T-helper 2 cell treated with Interferon-gamma antibody and Interleukin-4, amounts not matched to agents 100 ng/mL and 5 ng/mL, for 36 hours (primary cell): ENCODE measurements around the gene CDC42EP4. TPM values are rescaled to one million over a fixed set of nuclear protein-coding genes. Genes with fewer than 3 reads are reported as not detected.

Source experiments
- intact Hi-C: fragments of 100-400 bp; cut with micrococcal nuclease; formaldehyde crosslinking; loops from one replicate; pipeline ENCODE4 v1.15.1; 2023
- total RNA-seq: library from RNA; stranded (reverse); gene quantifications from 2 replicates; pipeline ENCODE4 v1.2.3, GENCODE V29; 2022

Gene CDC42EP4, protein sequence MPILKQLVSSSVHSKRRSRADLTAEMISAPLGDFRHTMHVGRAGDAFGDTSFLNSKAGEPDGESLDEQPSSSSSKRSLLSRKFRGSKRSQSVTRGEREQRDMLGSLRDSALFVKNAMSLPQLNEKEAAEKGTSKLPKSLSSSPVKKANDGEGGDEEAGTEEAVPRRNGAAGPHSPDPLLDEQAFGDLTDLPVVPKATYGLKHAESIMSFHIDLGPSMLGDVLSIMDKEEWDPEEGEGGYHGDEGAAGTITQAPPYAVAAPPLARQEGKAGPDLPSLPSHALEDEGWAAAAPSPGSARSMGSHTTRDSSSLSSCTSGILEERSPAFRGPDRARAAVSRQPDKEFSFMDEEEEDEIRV
- total RNA-seq = 1.2 and 1.6 TPM in 2 replicates

DNA sequence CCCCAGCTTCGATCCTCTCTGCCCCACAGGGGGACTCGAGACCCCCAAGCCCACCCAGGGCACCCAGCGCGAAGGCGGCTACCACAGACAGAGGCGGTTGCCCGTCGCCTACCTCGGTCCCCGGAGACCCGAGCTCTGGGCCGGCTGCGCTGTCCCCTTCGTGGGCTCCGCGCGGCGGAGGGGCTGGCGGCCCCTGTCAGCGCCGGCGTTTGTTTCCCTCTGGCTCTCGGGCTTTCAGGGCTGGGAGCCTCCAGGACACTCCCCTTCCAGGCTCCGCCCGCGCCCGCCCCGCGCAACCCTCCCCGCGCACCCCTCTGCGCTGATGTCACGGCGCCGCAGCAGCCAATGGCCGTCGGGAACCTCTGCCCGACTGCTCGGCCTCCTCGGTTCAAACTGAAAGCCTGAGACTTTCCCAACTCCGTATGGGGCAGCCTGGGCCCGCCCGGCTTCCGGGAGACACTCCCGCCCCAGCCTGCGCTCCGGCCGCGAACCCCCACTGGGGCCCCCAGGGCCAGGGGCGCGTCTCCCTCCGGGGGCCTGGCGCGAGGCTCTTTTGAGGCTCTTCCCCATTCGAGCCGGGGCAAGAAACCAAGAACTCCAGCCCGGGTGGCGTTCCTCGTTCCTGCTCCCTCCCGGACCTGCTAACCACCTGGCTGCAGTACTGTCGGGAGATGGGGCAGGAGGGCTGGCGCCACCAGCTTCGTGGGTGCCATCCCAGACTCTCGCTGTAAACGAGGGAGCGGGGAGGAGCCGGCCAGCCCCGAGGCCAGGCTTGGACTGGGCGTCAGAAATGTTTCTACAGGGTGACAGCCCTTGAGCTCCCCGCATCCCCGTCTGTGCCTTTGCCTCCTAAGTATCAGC lies at the start of gene CDC42EP4:
Gene CDC42EP4, minus strand, starts transcription at position 221 of the 861 bp plus-strand sequence. CDS start 25,501 bp downstream, outside the sequence.
- intact Hi-C loops = loop anchor here (1.0 to 10.0 kb wide), 7 partner anchors 57 to 893 kb away; partner anchors contain the start of genes RPL38 and SLC39A11

DNA sequence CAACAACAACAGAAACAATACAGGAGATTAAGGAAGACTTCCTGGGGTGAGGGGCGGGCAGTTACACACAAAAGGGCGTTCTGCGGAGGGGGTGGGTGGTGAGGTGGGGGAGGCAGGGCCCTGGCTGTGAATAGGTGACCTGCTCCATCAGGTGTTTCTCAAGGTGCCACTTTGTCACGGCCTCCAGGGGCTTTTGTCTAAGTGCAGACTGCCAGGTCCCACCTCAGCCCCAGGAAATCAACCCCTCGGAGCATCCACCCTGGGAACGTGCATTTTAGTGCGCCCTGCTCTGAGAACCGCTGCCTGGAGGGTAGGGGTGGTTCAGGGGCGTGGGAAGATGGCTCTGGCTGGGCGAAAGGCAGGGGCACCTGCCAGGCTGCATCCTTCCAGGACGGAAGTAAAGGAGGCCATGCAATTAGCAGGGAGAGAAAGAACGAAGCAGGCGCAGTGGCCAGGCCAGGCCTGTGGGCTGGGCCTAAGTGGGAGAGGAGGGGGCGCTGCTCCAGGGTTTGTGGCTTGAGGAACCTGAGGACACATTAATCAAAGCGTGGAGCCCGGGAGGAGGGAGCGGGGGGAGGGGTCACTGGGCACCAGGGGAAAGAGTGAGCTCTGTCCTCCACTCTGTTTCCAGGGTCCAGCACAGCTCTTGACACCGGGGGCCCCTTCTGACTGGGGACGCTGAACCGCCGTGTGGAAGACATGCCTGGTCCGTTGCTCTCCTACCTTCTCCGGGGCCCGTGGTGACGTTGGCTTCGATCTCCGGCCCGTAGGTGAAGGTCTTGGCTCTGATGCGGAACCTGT lies 49.4 kb upstream of the CDC42EP4 start:
- intact Hi-C loops = no loop called here

DNA sequence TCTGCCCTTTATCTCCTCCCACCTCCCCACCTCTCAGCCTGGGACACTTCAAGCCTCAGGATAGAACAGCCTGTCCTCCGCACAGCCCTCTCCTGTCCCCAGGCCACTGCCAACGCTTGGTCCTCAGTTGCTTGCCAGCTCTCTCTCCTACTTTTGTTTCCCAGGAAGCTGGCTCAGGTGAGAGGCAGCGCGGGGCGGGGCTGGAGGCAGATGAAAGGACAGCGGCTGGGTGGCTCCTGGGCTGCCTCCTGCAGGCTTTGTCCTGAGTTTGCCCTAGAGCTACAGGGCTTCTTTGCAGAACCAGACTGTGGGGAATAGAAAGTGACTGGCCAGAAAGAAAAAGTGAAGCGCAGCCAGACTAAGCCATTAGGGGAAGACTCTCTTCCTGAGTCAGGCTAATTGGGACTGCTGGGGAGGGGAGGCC lies 48.2 kb upstream of the CDC42EP4 start:
- intact Hi-C loops = no loop called here

DNA sequence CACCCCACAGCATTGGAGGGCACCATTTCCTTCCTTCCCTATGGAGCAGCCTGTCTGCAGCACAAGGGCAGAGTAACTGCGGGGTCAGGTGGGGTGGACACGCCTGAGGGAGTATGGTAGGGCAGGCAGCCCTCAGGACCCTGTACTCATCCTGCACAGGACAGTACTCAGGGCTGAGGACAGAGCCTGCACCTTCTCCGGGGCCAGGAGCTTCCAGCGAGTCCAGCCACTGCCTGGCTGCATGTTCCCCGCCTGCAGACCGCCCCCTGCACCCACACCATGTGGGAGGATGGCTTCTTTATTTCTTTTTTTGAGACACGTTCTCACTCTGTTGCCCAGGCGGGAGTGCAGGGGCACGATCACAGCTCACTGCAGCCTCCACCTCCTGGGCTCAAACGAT lies 47.6 kb upstream of the CDC42EP4 start:
- intact Hi-C loops = no loop called here

DNA sequence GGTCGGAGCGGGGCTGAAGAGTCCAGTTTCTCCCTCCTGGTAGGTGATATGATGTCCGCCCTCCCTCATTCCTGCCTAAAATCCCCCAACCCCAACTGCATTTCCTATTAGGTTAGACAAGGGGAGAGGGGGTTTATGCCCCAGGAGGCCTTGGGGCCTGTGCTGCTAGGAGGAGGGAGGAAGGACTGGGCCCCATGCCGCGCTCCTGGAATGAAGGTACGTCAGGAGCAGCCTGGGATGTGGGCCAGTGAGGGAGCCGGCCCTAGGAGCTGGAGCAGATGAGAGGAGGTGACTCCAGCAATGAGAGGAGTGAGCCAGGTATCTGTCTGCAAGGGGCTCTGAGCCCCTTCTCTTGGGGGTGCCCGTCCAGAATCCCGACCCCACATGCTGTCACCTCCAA lies 46.9 kb upstream of the CDC42EP4 start:
- intact Hi-C loops = no loop called here

DNA sequence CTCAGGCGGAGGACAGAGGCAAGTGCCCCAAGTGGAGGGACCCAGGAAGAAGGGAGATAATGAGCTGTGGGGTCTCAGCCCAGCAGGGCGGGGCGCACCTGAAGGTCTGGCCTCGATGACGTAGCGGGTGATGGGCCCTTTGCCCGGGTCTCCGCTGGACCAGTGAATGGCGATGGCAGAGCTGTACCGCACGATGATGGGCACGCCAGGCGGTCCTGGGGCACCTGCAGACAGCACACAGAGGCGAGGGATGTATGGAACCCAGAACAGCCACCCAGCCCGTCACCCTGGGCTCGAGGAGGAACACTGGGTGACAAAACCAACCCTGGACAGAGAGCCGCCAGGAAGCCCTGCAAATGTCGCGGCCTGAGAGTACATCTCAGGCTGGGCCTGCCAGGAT lies 46.2 kb upstream of the CDC42EP4 start:
- intact Hi-C loops = no loop called here

DNA sequence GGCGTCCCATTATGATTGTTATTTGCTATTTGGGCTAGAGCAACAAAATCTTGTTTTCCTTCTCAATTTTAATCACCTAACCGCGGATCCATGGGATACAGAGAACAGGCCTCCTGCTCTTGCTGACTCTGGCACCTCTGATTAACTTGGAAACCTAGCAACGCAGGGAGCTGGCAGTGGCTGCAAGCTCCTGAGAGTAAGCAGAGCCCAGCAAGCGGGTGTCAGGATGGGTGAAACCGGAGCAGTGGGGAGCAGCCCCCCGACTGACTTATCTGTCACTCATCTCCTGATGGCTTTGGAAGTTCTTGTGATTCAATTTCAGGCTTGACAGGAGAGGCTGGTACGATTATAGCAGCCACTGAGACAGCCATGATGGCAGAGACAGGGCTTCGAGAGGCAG lies 45.5 kb upstream of the CDC42EP4 start:
- intact Hi-C loops = no loop called here

DNA sequence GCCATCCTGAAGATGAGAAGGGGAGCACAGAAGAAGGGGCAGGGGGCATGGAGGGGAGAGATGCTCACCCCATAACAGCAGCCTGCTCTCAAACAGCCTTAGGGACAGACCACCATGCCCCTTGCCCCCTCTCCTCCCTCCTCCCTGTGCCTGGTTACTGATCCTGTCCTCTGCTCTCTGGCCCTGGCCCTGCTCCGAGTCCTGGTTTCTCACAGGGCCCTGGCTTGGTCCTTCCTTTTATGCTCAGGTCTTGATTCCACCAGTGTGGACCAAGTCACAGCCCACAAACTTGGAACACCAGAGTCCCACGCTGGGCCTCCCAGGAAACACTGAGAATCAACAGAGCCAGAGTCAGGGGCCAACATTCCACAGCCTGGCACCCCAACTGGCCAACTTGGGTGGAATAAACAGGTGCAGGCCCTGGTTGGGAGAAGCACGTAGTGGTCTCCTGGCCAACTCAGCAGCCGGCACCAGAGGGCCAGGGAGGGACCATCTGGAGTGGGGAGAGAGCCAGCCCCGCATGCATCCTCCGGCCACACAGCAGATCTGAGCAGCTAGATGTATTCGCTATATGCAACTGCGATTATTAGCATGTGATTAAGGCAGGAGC lies 44.9 kb upstream of the CDC42EP4 start:
- intact Hi-C loops = no loop called here

DNA sequence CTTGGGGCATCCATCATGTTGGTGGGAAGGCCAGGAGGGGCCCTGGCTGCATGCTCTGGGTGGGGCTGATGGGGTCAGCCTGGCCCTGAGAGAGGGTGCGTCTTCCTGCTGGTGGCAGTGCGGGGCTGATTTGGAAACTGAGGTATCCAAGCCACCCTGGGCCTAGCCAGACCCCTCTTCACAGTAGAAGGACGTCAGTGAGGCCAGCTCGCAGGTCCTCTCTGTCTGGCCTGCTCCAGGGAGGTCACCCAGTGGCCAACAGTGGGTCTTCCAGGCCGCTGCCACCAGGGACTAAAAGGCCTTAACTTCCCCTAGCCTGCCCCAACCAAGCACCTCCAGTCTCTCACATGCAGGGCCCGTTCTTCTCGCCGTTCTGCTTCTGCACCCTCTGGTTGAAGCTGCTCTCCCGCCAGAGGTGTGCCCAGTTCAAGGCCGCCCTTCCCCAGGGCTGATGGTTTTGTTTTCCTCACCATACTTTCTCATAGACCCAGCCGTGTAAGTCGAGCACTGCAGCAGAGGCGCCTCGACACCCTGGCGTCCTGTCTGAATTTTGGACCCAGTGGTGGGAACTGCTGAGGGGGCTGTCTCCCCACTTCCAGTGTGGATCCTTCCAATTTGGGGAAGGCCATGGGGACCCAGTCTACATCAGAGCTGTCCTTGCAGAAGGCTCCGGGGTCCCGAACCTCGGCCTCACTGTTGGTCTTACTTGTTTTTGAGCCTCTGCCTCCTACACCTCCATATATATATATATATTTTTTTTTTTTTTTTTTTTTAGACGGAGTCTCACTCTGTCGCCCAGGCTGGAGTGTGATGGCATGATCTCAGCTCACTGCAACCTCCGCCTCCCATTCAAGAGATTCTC lies 42.9 kb upstream of the CDC42EP4 start:
- intact Hi-C loops = no loop called here

DNA sequence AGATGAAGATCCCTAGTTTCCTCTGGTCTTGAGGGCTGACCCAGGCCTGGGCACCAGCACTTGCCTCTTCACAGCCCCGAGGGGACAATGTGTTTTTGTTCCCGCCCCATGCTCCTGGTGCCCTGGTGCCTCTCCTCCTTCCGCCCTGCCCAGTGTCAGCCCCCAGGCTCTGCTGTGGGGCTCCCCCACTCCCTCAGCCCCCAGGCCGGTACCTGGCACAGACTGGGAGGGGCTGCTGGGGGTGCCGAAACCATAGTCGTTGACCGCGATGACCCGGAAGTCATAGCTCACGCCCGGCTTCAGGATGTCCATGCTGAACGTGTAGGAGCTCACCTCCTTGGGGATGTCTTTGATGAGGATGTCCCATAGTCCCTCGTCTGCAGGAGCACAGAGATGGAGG lies 40.5 kb upstream of the CDC42EP4 start:
- intact Hi-C loops = no loop called here

DNA sequence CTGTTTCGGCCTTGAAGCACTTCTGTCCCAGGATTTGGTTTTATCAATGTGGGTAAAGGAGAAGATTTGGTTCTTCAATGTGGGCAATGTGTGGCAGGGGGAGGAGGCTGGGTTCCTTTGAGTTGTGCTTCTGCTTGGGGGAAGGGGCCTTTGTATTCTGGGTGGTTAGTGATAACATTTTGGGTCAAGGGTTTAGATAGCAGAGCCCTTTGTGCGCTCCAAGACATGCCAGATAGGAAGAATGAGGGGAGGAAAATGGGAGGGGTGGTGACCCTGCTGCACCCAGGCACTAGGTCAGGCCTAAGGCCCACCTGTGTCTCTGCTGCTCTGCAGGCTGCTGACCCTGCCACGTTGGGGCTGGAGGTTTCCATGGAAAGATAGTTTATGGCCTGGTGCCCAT lies 40.0 kb upstream of the CDC42EP4 start:
- intact Hi-C loops = no loop called here

DNA sequence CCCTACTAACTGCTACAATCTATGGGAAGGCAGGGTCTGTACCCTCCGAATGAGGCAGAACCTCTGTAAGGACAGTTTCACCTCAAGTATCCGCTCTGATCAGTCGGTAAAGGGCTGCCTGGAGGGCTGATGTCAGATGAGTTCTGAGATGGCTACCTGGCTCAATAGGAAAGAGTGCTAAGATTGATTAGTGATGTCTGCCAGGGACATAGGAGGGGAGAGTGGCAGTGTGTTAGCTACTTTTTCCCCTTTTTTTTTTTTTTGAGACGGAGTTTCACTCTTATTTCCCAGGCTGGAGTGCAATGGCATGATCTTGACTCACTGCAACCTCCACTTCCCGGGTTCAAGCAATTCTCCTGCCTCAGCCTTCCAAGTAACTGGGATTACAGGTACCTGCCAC lies 39.1 kb upstream of the CDC42EP4 start:
- intact Hi-C loops = no loop called here

DNA sequence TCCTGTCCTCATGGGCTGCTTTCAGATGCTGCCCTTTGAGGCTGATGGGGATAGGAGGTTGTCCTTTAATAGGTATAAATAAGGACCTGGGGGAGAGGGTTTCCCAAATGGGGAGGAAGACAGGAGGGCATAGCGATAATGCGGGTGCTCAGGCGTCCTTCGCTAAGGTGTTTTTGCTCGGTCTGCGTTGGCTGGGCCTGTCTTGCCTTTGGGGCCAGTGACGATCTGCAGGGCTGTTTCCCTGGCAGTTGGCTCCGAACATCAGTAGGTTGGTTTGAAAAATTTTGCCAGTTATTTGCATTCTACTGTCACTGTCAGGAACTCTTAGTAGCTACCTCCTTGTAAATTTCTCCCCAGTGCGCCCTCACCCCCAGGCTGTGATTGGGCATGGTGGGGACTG lies 37.8 kb upstream of the CDC42EP4 start:
- intact Hi-C loops = no loop called here

DNA sequence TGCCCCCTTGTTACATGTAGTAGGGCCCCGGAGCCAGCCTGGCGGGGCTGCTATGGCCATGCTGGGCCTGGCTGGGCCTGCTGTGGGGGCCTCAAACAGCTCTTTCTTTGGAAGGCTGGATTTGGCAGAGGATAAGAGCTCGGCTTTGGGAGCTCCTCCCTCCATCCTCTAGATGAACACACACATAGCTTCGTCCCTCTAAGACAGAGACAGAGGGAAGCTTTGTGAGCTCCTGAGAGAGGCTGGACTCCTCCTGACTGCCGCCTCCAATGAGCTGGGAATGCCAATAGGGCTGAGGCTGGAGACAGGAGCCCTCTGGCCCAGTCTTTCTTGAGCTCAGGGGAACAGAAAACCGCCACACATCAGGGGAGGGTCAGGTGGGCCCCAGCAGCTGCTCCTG lies 37.3 kb upstream of the CDC42EP4 start:
- intact Hi-C loops = no loop called here

DNA sequence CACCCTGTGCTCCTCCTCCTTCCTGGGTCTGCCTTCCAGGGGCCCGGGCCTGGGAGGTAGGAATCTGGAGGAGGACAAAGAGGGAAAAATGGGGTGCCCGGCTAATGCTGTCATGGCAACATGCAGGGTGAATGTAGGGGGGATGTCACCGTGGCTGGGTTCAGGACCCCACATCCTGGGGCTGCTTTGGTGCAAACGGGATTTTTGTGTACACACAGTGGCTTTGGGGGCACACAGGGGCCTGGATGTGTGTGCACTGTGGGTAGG lies 37.0 kb upstream of the CDC42EP4 start:
- intact Hi-C loops = no loop called here

DNA sequence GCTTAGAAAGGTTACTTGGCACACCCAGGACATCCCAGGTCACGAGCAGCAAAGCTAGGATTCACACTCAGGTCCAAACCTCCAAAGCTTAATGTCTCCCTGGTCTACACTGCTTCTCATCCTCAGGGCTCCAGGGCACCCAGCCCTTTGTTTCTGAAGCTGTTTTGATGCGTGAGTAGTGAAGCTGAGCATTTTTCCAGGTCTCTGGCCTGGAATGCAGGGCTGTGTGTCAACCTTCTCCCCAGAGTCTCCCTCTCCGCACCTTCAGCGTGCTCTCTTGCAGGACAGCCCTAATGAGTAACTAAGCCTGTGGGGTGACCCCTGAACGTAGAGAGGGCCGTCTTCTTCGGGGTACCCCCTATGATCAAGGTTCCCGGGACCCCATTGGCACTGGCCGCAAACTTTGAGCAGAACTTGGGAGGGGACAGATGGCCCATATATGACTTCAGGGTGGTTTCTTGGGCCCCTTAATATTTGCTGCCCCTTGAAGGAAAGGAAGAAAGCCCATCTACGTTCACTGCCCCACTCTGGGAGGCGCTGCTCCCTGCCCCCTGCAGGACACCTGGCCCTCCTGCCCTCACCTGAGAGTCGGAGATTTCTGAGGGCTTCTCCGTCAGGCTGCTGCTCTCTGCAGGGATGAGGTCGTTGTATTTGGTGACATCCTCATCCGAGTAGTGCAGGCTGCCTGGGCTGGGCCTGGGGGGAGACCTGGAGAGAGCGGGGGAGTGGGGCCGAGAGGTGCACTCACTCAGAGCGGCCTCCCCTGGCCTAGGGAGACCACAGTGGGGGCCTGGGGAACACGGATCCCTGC lies 36.4 kb upstream of the CDC42EP4 start:
- intact Hi-C loops = no loop called here

DNA sequence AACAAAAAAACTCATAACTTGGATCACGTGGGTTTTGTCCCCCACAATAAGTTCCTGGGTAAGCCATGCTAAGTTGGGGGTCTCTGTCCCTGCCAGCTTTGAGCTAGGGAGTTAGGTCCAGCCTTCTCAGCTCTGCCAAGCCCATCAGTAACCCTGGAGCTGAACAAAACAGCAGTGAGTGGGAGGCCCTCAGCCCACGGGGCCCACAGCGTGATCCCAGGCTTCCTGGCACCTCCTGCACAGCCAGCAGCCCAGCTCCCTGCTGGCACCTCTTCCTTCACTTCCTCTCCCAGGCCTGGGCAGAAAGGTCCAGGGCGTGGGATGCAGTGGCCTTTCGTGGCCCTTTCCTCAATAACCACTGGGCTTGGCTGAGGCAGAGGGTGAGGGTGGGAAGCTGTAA lies 35.5 kb upstream of the CDC42EP4 start:
- intact Hi-C loops = no loop called here

DNA sequence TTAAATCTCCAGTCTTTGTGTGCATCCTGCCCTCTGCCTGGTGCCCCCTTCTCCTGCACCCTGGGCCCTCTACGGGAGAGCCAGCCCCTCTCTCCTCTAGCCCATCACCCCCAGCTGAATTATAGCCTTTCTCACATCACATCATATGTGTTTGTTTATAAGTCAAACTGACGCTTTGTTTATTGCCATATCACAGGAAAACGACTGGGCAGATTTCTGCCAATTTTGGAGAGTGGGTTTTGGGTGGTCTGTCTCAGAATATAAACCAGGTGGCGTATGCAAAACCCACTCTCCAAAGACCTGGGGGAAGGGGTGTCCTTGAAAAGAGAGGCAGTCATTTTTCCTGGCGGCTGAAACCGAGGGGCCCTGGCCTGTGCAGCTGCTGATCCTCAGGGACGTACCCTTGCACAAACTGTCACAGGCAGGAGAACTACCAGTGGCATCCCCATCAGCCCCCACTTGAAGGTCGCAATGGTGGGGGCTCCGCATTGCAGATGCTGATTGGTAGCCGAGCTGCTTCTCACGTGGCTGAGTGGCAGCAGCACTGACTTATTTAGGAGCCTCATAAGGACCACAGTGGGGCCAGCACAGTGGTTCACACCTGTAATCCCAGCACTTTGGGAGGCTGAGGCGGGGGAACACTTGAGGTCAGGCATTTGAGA lies 34.8 kb upstream of the CDC42EP4 start:
- intact Hi-C loops = no loop called here
